ENCODE results near the gene RNASEH2B. TPM values are rescaled to one million over a fixed set of nuclear protein-coding genes. Genes with fewer than 3 reads are reported as not detected.

Gene RNASEH2B
- total and polyA plus RNA-seq, 9 of the 15 experiments (the other 6 are each of a cell fraction or from before 2014, with no cell fraction given) = 26.3 to 109 (median 62.5) TPM

DNA sequence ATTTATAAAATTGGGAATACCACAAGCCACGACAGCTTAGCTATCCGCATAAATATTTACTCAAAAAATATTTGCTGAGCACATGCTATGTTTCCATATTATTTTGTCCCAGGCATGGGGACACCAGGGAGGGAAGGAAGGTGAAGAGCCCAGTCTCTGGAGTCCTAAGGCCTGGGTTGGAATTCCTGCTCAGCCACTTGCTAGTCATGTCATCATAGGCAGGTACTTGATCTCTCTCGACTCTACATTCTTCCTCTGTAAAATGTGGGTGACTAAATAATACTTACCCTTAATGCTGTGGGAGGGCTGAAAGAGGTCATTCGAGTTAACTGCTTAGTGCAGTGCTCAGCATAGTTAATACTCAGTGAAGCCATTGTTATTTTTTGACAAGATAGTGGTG is 4.3 kb upstream of the RNASEH2B start:
- Histone ChIP-seq H3K79me2 (ENCODE audit: control insufficient read depth, insufficient read depth, low read length) (peaks cover 6% of the 10 kb centered on the region), H4K20me1 (replicated peaks; ENCODE audit: control insufficient read depth, insufficient read depth, low read length) (no peaks in the 10 kb centered on the region), H3K4me2 (ENCODE audit: insufficient read depth, low read length) (no peak overlapping the region), H3K27ac (ENCODE audit: extremely low read depth, low read depth, low read length) (no peak overlapping the region), H3K4me3 (no peak overlapping the region), H2AFZ (ENCODE audit: low read depth, low read length) (no peak overlapping the region), H3K4me1 (replicated peaks in 1 of 2; ENCODE audit: control insufficient read depth in 2 of 2, insufficient read depth in 2 of 2, low read length in 2 of 2) (peaks cover 0 to 12% of the 10 kb centered on the region in 2 experiments; a peak in 1 of 5 replicates), H3K27me3 (ENCODE audit: control insufficient read depth in 2 of 2, insufficient read depth in 2 of 2, low read length in 2 of 2) (0 out of 5 replicates have a peak, but pooled peaks cover 0 to 2% of the 10 kb centered on the region in 2 experiments), H3K9ac (ENCODE audit: insufficient read depth in 1 of 2, low read depth in 2 of 2, low read length in 2 of 2) (no peak overlapping the region), H3K9me3 (replicated peaks; ENCODE audit: control insufficient read depth, insufficient read depth, low read depth, low read length) (no peaks in the 10 kb centered on the region), H3K9me1 (ENCODE audit: control insufficient read depth, insufficient read depth, low read length) (no peaks in the 10 kb centered on the region), H3K36me3 (ENCODE audit: control insufficient read depth, insufficient read depth, low read length) (no peaks in the 10 kb centered on the region)
- in situ Hi-C loops (cut with MboI) (no loop called here), intact Hi-C loops (cut with micrococcal nuclease) (no loop called here)
- 0% methylated on average over 4 of the region's 4 CpGs for WGBS (ENCODE audit: insufficient coverage, low coverage, missing lambda C conversion rate)
- TF ChIP-seq SNRNP70 (optimal IDR thresholded peaks at IDR 0.05; ENCODE audit: low read depth, low read length) = no peak
- TF ChIP-seq ZNF121 (CRISPR knock-in tag; conservative IDR thresholded peaks at IDR 0.05) = no peak
- no peak for TF ChIP-seq CHD1 (IDR thresholded peaks at IDR 0.05; ENCODE audit: low read length)
- no peak for TF ChIP-seq ZNF217 (CRISPR knock-in tag; IDR thresholded peaks at IDR 0.05)
- TF ChIP-seq ZNF165 (CRISPR knock-in tag; IDR thresholded peaks at IDR 0.05; ENCODE audit: borderline replicate concordance) = no peak
- TF ChIP-seq NBN (IDR thresholded peaks at IDR 0.05; ENCODE audit: low read depth) = no peak
- TF ChIP-seq TRIM24 (IDR thresholded peaks at IDR 0.05) = no peak
- TF ChIP-seq, protein P1, sequence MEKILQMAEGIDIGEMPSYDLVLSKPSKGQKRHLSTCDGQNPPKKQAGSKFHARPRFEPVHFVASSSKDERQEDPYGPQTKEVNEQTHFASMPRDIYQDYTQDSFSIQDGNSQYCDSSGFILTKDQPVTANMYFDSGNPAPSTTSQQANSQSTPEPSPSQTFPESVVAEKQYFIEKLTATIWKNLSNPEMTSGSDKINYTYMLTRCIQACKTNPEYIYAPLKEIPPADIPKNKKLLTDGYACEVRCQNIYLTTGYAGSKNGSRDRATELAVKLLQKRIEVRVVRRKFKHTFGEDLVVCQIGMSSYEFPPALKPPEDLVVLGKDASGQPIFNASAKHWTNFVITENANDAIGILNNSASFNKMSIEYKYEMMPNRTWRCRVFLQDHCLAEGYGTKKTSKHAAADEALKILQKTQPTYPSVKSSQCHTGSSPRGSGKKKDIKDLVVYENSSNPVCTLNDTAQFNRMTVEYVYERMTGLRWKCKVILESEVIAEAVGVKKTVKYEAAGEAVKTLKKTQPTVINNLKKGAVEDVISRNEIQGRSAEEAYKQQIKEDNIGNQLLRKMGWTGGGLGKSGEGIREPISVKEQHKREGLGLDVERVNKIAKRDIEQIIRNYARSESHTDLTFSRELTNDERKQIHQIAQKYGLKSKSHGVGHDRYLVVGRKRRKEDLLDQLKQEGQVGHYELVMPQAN (IDR thresholded peaks at IDR 0.05; ENCODE audit: borderline replicate concordance) = no peak
- no peak for TF ChIP-seq ZSCAN29 (IDR thresholded peaks at IDR 0.05)
- no peak for TF ChIP-seq FIP1L1 (IDR thresholded peaks at IDR 0.05; ENCODE audit: low read depth, low read length, poor library complexity, severe bottlenecking)
- TF ChIP-seq KDM5B (IDR thresholded peaks at IDR 0.05; ENCODE audit: insufficient replicate concordance, low read depth, low read length) = no peak
- no peak for TF ChIP-seq ZNF282 (CRISPR knock-in tag; IDR thresholded peaks at IDR 0.05)
- TF ChIP-seq ZNF41 (CRISPR knock-in tag; conservative IDR thresholded peaks at IDR 0.05) = no peak
- BruUV-seq (replicated peaks) = no TSS peak
- ChIA-PET CTCF (ENCODE audit: low intra/inter-chr PET ratio) (no interaction called here), POLR2A (no interaction called here)
- DNase-seq (ENCODE audit: extremely low read depth in 1 of 4, low spot score in 3 of 4) = no peak
- no peak for ATAC-seq
- FAIRE-seq = no peak

All from K562 (cell line).